Activated T-cell treated with anti-CD3 and anti-CD28 coated beads for 4 hours (primary cell): ENCODE measurements around the gene TMTC2.

Experiments used
- DNase-seq: peaks from one replicate; pipeline ENCODE4 v3.0.0-alpha.2; 2020

Gene TMTC2

DNA sequence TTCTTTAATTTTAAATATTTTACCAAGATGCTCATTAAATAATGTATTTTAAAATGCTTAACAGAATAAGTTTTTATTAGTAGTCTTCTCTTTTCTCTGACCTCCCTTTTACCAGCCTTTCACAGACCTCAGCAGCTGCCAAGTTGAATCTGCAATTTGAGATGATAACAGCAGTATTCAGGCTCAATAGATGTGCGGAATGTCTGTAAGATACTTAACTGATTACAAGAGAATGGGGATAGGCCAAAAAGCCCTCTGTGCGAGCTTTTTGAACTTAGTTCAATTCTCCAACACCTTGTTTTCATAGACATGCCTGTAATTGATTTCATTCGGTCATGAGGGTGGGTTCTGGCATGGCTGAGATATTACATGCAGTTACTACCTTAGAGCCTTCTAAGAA, 277.2 kb downstream of the TMTC2 start:
- no peak for DNase-seq

- no peak for DNase-seq
Observed at GRCh38 chr12:82964446-82964845, 277.7 kb downstream of the TMTC2 start.

GRCh38 chr12:82966001-82966559, 279.4 kb downstream of the TMTC2 start:
- no peak for DNase-seq

DNA sequence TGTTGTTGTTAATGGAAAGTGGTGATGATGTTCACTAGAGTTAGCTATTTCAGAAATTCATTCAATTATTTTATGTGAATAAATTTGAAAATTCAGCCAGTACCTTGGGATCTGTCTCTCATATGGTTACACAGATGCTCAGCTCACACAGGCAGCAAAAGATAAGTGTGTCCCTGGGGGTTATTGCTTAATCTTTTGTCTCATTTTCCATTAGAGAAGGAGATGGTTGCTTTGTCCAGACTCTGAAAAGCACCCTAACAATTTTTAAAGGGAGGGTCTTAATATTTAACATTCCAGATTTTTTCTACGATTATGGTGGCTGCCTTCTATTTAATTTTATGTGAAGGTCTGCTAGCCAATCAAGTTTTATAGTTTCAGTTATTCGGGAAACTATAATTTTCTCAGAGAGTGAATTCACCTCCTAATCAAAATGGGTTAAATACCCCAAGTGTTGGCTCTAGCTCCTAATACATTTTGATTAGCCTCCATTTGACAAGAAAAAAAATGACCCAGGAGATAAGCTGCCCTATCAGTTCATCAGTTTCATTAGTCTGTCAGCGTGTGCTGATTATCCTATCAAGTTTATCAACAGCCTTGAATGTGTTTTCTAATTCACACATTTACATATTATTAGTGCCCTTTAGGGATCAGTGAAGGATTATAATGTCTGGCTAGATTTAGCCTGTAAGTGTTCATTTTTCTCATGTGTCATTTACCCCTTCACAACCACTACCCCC, 282.1 kb downstream of the TMTC2 start:
- DNase-seq = no peak

DNA sequence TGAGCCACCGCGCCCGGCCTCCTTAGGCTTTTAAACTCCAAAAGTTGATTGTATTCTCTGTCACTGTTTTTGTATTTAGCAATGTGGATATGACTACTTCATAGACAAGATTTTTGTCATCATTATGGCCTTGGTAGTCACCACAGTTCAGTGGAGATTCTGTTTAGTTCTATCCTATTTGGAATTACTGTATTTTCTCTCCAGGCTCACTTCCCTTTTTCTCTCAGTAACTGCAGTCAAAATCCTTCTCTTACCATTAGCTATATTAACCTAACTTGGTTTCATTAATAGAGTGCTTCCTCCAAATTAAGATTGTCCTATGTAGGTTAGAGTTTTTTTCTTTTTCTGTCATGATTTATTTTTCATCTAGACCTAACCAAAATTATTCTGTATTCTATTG, 283.9 kb downstream of the TMTC2 start:
- DNase-seq = no peak

DNA sequence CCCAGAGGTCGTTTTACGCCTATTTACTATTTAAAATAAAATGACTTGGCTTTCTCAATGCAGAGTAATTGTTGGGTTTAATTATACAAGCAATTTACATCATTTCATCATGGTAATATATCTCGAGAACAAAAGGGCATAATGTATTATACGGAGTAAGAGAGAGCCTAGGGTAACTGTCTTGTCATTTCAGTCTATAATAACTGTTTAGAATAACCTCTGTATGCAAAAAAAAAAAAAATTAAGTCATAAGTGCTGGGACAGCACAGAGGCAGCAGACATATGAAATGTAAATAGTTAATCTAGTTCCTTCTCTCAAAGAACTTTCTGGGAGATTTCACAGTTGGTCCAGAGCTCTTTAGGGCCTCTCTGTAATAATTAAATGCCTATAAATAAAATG, 284.9 kb downstream of the TMTC2 start:
- no peak for DNase-seq

DNA sequence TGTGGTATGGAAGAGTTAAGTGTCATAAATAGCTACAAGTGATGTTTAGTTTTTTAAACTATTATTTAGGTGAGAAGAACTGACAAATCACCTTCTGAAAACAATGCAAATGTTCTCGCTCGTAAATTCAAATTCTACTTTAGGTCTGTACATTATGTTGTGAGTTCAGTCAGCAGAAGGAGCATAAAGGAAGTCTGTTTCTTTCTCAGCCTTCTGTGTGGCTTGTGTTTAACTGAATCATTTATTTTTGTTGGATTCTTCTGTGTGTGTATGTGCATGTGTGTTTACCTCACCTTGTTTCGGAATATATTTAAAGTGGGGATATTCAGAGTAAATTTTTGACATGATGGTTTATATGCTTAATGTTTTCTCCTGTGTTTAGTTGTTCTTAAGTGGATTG, 285.9 kb downstream of the TMTC2 start:
- DNase-seq = no peak

DNA sequence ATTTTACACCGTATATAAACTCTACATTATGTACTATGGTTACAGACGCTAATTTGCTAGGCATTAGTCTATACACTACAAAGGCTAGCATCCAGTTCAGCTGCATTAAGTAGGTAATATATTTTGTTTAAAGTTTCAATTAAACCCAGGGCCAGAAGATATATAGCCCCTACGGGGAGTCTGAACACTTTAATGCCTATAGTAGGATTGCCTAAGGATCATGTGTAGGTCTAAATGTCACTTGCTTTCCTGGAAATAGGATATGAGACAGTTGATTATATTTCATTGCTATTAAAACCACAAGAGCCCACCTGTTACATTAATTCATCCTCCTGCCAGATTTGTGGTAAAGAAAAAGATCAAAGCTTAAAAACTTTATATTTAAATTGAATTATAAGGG, 286.9 kb downstream of the TMTC2 start:
- no peak for DNase-seq

DNA sequence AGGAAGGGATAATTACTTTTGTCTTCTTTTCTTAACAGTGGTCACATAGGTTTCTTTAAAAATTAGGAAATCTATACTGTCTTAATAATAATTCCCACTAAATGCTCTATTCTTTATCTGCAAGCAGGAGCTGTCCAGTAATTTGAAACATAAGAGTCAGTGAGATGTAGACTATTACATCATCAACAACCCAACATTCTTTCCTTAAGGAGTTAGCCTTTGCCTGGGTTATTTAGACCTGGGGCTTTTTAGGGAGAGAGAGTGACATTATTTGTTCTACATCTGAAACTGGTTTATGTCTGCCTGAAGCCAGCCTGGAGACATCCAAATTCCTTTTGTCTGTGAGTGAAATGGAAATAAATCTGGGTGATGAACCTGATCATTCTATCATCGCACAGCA, 294.4 kb downstream of the TMTC2 start:
- no peak for DNase-seq

DNA sequence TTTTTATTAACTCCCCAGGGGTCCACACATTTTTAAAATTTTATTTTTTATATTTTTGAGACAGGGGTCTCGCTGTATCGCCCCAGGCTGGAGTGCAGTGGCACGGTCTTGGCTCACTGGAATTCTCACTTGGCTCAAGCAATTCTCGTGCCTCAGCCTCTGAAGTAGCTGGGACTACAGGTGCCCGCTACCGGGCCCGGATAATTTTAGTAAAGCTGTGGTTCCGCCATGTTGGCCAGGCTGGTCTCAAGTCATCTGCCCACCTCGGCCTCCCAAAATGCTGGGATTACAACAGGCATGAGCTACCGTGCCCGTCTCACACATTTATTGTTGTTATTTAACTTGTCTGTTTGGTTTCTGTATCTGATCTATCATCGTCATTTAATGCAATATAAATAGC, 307.4 kb downstream of the TMTC2 start:
- DNase-seq = no peak

DNA sequence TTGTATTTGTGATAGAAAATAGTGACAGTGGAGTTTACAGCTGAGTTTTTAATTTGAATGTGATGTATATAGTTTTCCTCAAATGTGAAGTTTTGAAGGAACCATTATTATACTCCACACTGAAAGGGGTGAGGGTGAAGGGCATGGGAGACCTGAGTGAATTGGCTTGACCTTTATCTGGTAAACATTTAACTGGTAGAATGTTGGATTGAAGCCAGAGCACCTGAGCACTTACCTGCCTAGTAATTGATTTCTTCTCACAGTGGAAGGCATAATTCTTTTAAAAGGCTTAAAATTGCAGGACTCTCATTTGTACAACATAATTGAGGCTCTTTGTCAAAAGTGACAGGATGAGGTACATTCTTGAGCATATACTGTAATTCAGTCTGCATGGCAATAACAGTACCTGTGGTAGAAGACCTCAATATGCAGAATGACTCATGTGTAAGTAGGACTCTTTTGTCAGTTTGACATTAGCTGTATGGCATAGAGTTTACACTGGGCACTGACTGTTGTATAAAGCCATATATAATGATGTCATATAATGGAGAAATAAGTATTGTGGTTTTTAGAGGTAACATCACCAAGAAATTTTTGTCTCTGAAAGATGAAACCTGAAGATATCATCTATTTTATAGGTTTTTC, 309.6 kb downstream of the TMTC2 start:
- DNase-seq = no peak

GRCh38 chr12:82998509-82998908, 311.8 kb downstream of the TMTC2 start:
- DNase-seq = no peak

DNA sequence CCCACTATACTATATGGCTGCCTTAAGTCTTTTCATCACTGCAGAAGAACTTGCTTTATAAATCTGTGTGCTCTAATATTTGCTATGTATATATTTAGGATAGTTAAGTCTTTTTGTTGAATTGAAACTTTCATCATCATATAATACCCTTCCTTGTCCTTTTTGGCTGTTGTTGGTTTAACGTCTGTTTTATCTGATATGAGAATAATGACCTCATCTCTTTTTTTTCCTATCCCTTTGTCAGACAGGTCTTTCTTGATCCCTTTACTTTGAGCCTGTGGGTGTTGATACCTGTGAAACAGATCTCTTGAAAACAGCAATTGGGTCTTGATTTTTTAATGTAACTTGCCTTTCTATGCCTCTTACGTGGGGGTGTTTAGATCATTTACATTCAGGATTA, 316.3 kb downstream of the TMTC2 start:
- DNase-seq = no peak

DNA sequence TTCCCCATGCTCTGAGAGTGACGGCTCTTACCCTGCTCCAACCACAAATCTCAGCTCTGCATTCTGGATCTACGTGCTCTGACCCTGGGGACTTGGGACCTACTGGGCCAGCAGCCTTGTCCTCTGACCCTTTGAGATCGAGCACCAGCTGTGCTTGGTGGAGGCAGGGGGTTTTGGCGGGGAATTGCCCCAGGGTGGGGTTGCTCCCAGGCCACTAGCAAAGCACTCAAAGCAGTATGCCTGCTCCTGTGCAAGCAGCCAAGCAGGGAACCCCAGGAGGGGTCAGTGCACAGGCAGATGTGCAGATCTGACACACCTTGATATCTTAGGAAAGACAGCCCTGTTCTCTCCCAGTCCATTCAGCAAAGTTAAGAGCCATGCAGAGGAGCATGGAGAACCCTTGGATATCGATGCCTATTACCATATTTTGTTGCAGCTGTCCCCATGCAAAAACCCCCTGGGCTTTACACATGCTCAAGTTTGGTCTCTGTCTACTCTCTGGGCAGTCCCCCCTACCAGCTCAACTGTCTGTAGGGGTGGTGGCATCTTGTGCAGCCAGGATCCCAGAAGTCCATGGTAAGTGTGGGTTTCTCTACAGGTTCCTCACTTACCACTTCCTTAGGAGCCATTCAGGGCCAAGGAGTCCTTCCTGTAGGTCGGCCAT, 319.0 kb downstream of the TMTC2 start:
- no peak for DNase-seq

DNA sequence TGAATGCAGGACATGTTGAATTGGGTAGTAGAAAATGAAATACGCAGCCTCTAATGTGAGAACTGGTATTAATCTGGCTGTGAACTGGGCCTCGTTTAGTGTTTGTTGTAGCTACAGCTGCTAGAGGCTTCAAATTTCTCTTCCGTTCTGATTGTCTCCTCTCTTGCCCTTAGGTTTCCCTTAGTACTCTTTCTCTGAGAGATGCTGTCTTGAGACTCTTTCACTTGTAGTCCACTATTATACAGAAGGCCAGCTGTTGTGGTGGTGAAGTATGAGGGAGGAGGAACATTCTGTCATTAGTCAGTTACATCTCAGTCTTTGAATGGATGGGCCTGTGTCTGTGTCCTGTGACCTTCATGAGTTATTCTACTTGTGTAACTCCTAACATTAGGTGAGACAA, 322.0 kb downstream of the TMTC2 start:
- no peak for DNase-seq

DNA sequence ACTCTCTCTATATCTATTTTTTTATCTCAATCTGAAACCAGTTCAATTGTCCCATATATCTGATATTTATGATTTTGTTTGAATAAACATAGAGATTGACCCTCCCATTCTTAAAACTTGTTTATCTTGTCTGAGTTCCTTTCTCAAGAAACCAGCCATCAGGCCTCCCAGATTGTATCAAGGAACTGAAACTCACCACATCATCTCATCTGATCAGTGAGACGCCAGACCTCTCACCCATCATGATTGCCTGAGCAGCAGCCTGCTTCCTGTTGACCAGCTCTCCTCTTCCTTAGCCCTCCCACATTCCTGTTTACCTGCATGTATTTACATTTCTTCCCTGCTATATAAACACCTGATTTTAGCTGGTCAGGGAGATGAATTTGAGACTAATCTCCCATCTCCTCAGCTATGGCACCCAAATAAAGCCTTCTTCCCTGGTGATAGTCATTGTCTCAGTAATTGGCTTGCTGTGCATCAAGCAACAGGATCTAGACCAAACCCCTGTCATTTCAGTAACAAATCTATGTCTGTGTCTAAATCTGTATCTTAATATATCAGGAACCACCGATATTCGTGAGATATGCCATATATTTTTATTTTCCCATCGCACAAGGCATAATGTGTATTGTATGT, 323.6 kb downstream of the TMTC2 start:
- DNase-seq = no peak

GRCh38 chr12:83015390-83016217, 328.9 kb downstream of the TMTC2 start:
- DNase-seq = no peak

DNA sequence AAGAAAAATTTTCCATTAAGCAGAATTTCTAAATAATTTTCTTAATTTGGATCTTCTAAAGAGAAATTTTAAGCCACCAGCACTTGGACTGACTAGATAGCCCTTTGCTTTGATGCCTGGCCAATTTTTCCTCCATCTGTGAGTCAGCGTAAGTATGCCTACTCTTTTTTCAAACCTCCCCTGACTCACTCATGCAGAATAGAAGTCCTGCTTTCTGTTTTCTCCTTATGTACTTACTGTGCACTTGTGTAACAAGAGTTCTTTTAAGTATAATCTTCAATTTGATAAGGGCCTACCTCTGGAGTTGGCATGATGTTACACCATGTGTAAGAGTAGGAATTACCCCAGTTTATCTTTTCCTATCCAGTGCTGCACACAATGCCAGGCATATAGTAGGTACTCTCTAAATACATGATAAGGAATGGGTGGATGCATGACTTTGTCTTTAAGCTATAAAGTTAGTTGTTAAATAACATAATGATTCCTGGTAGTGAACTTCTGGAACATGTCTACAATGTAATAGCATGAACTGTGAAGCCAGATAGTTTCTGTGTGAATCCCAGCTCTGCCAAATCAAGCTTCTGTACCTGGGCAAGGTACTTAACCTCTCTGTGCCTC, 329.6 kb downstream of the TMTC2 start:
- DNase-seq = no peak

DNA sequence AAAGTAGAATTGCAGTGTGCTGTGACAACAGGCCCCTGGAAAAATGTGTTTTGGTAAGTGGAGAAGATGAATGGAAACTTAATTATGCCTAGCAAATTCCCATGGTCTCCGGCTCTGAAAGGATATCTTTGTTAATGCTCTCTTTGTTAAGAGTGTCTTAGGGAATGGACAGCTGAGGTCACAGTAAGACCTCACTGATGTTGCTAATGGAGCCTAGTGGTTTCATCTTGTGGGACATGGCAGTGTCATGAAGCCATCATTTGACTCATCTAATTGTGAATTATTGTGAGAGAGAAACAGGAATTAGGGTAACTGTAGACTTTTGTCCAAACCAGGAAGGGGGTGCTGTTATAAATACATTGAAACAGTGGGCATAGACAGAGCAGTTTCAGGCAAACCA, 330.3 kb downstream of the TMTC2 start:
- DNase-seq = no peak

DNA sequence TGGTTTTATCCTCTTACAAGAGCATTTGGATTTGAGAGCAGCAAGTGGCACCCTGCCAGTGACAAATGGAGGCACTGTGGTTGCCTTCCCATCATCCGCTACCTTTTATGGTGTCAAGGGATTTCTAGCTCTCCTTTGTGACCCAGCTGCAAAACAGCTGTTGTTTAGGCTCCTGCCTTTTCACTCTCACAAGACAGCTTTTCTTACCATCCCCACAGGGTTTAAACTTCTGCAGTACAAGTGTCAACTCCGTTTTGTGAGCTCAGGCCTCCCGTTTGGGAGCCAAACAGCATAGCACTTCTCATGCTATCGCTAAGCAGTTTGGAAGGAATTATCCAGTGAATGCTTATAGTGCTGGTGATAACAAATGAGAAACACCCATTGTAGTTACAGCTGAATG, 331.4 kb downstream of the TMTC2 start:
- DNase-seq = no peak

GRCh38 chr12:83027021-83027723, 340.5 kb downstream of the TMTC2 start:
- no peak for DNase-seq

GRCh38 chr12:83031196-83031595, 344.5 kb downstream of the TMTC2 start:
- DNase-seq = no peak
